HFF-Myc (cell line): ENCODE results near the gene NAV1.

Experiments
- DNase-seq: peaks from one replicate; pipeline ENCODE4 v3.0.0-alpha.2; 2011; ENCODE audit warnings: low read depth; ENCODE audit errors: extremely low read depth
- H3K4me3 ChIP-seq: replicated peaks from 2 replicates; pipeline ENCODE4 v1.5.1; 2011; ENCODE audit warnings: low read depth, mild to moderate bottlenecking, control low read depth, low read length
- CTCF ChIP-seq: IDR thresholded peaks from 2 replicates; pipeline ENCODE4 v1.5.1; 2012; ENCODE audit warnings: mild to moderate bottlenecking, low read depth, low read length, control low read depth; ENCODE audit errors: missing control alignments

NAV1 gene

GRCh38 chr1:201535046-201535918, 3.6 kb upstream of the NAV1 start:
- TF ChIP-seq CTCF: no peak
- DNase-seq: no peak
- no peak overlapping the region for H3K4me3 ChIP-seq

GRCh38 chr1:201535919-201536245, 3.0 kb upstream of the NAV1 start:
- no peak overlapping the region for H3K4me3 ChIP-seq
- no peak for TF ChIP-seq CTCF
- DNase-seq: no peak

- DNase-seq: no peak
- H3K4me3 ChIP-seq: no peak overlapping the region
- TF ChIP-seq CTCF: no peak
Measured at GRCh38 chr1:201536558-201536957, 2.4 kb upstream of the NAV1 start.

GRCh38 chr1:201537028-201537427, 1.9 kb upstream of the NAV1 start:
- DNase-seq: no peak
- TF ChIP-seq CTCF: no peak
- H3K4me3 ChIP-seq: no peak overlapping the region

- TF ChIP-seq CTCF: no peak
- no peak overlapping the region for H3K4me3 ChIP-seq
- DNase-seq: no peak
Measured at GRCh38 chr1:201537467-201537866, 1.5 kb upstream of the NAV1 start.

- DNase-seq: no peak
- no peak for TF ChIP-seq CTCF
- peak overlapping the region; percentile 67 for H3K4me3 ChIP-seq
Measured at GRCh38 chr1:201537891-201538611, 876 bp upstream of the NAV1 start.
